Stimulated activated memory B cell treated with anti-CD40 and anti-IgM and Interleukin-4, amounts not matched to agents 10 μg/mL and 1 μg/mL and 100 μg/mL, for 72 hours (primary cell): ENCODE measurements around the gene TUBB2B.

ENCODE experiments used
- ATAC-seq: fragments of 150-1000 bp; cut with Tn5 transposase; 2 replicates; pipeline ENCODE4 v1.10.0; 2021
- H3K27ac Mint-ChIP-seq: one replicate; pipeline ENCODE4 v1.8.0; 2022; ENCODE audit warnings: mild to moderate bottlenecking, mixed read lengths
- H3K27me3 Mint-ChIP-seq: one replicate; pipeline ENCODE4 v1.8.0; 2022; ENCODE audit warnings: mixed read lengths
- H3K36me3 Mint-ChIP-seq: one replicate; pipeline ENCODE4 v1.8.0; 2022; ENCODE audit warnings: mixed read lengths
- H3K4me1 Mint-ChIP-seq: one replicate; pipeline ENCODE4 v1.8.0; 2022; ENCODE audit warnings: mixed read lengths
- H3K4me3 Mint-ChIP-seq: one replicate; pipeline ENCODE4 v1.8.0; 2022; ENCODE audit warnings: mild to moderate bottlenecking, moderate library complexity, mixed read lengths
- H3K9me3 Mint-ChIP-seq: one replicate; pipeline ENCODE4 v1.8.0; 2022; ENCODE audit warnings: mixed read lengths

The TUBB2B gene

GRCh38 chr6:3261921-3262320 lies 34.5 kb upstream of the TUBB2B start:
- Mint-ChIP-seq H3K4me3 (no peak overlapping the region), H3K27ac (peak overlapping the region; percentile 59), H3K27me3 (peaks cover 2% of the 10 kb centered on the region), H3K36me3 (peaks cover 31% of the 10 kb centered on the region), H3K9me3 (no peaks in the 10 kb centered on the region), H3K4me1 (peaks cover 45% of the 10 kb centered on the region)
- no peak for ATAC-seq

- H3K4me3 Mint-ChIP-seq: no peak overlapping the region
- H3K9me3 Mint-ChIP-seq: no peaks in the 10 kb centered on the region
These were observed 34.0 kb upstream of the TUBB2B start for GRCh38 chr6:3261518-3261820.

GRCh38 chr6:3260772-3261517 lies 33.5 kb upstream of the TUBB2B start:
- H3K27ac Mint-ChIP-seq: peak overlapping the region; percentile 59
- ATAC-seq: no peak
- H3K36me3 Mint-ChIP-seq: peaks cover 26% of the 10 kb centered on the region
- H3K4me1 Mint-ChIP-seq: peaks cover 45% of the 10 kb centered on the region
- H3K4me3 Mint-ChIP-seq: peak overlapping the region; percentile 36
- H3K27me3 Mint-ChIP-seq: peaks cover 10% of the 10 kb centered on the region
- no peaks in the 10 kb centered on the region for H3K9me3 Mint-ChIP-seq

More at GRCh38 chr6:3261518-3261820, 34.0 kb upstream of the TUBB2B start:
- peak overlapping the region; percentile 59 for H3K27ac Mint-ChIP-seq
- no peak for ATAC-seq
- H3K4me1 Mint-ChIP-seq: peaks cover 45% of the 10 kb centered on the region
- H3K36me3 Mint-ChIP-seq: peaks cover 31% of the 10 kb centered on the region
- H3K27me3 Mint-ChIP-seq: peaks cover 7% of the 10 kb centered on the region

- Mint-ChIP-seq H3K4me1 (peaks cover 45% of the 10 kb centered on the region), H3K27me3 (peaks cover 10% of the 10 kb centered on the region), H3K9me3 (no peaks in the 10 kb centered on the region)
These were observed 32.8 kb upstream of the TUBB2B start for GRCh38 chr6:3260296-3260695.

GRCh38 chr6:3259491-3259958 lies 32.1 kb upstream of the TUBB2B start:
- H3K4me1 Mint-ChIP-seq: peaks cover 40% of the 10 kb centered on the region
- H3K9me3 Mint-ChIP-seq: no peaks in the 10 kb centered on the region
- ATAC-seq: peak; percentile 54
- peak overlapping the region; percentile 92 for H3K4me3 Mint-ChIP-seq
- peaks cover 10% of the 10 kb centered on the region for H3K27me3 Mint-ChIP-seq
- H3K27ac Mint-ChIP-seq: peak overlapping the region; percentile 80
- peaks cover 18% of the 10 kb centered on the region for H3K36me3 Mint-ChIP-seq

More at GRCh38 chr6:3260296-3260695, 32.8 kb upstream of the TUBB2B start:
- no peak for ATAC-seq
- no peak overlapping the region for H3K27ac Mint-ChIP-seq
- H3K36me3 Mint-ChIP-seq: peaks cover 26% of the 10 kb centered on the region
- peak overlapping the region; percentile 24 for H3K4me3 Mint-ChIP-seq

- Mint-ChIP-seq H3K27me3 (peaks cover 10% of the 10 kb centered on the region), H3K4me3 (peak within 1 kb of the TSS; percentile 92), H3K4me1 (peaks cover 40% of the 10 kb centered on the region), H3K9me3 (peaks cover 5% of the 10 kb centered on the region), H3K36me3 (peaks cover 13% of the 10 kb centered on the region), H3K27ac (peak within 1 kb of the TSS; percentile 80)
- peak; percentile 91 for ATAC-seq
These were observed 31.5 kb upstream of the TUBB2B start, which contains the start of gene PSMG4 for GRCh38 chr6:3258720-3259490. Gene PSMG4, plus strand, starts transcription at chr6:3258947. Its CDS starts 76 bp downstream, at chr6:3259023.

GRCh38 chr6:3258201-3258600 lies 30.7 kb upstream of the TUBB2B start:
- Mint-ChIP-seq H3K27me3 (peaks cover 10% of the 10 kb centered on the region), H3K27ac (no peak overlapping the region), H3K36me3 (peaks cover 7% of the 10 kb centered on the region), H3K4me1 (peaks cover 33% of the 10 kb centered on the region), H3K4me3 (peak overlapping the region; percentile 92), H3K9me3 (peaks cover 5% of the 10 kb centered on the region)
- no peak for ATAC-seq

- no peak overlapping the region for H3K4me3 Mint-ChIP-seq
- peaks cover 5% of the 10 kb centered on the region for H3K9me3 Mint-ChIP-seq
- H3K4me1 Mint-ChIP-seq: peaks cover 7% of the 10 kb centered on the region
- H3K27me3 Mint-ChIP-seq: peaks cover 49% of the 10 kb centered on the region
- no peaks in the 10 kb centered on the region for H3K36me3 Mint-ChIP-seq
- peak; percentile 28 for ATAC-seq
- H3K27ac Mint-ChIP-seq: no peak overlapping the region
These were observed 26.1 kb upstream of the TUBB2B start for GRCh38 chr6:3253597-3253961.

GRCh38 chr6:3252861-3253596 lies 25.6 kb upstream of the TUBB2B start:
- Mint-ChIP-seq H3K27me3 (peaks cover 54% of the 10 kb centered on the region), H3K9me3 (peaks cover 5% of the 10 kb centered on the region), H3K4me1 (peaks cover 7% of the 10 kb centered on the region), H3K4me3 (no peak overlapping the region), H3K27ac (no peak overlapping the region), H3K36me3 (no peaks in the 10 kb centered on the region)
- ATAC-seq: no peak

GRCh38 chr6:3252369-3252768 lies 24.9 kb upstream of the TUBB2B start:
- H3K27ac Mint-ChIP-seq: no peak overlapping the region
- peaks cover 57% of the 10 kb centered on the region for H3K27me3 Mint-ChIP-seq

GRCh38 chr6:3251462-3252314 lies 24.2 kb upstream of the TUBB2B start:
- ATAC-seq: peak; percentile 75
- Mint-ChIP-seq H3K36me3 (no peaks in the 10 kb centered on the region), H3K27me3 (peaks cover 54% of the 10 kb centered on the region), H3K4me3 (peak overlapping the region; percentile 17), H3K9me3 (peaks cover 5% of the 10 kb centered on the region), H3K4me1 (peaks cover 7% of the 10 kb centered on the region), H3K27ac (no peak overlapping the region)

More at GRCh38 chr6:3252369-3252768, 24.9 kb upstream of the TUBB2B start:
- peaks cover 7% of the 10 kb centered on the region for H3K4me1 Mint-ChIP-seq
- H3K36me3 Mint-ChIP-seq: no peaks in the 10 kb centered on the region
- peaks cover 5% of the 10 kb centered on the region for H3K9me3 Mint-ChIP-seq
- ATAC-seq: no peak
- H3K4me3 Mint-ChIP-seq: no peak overlapping the region

- Mint-ChIP-seq H3K4me1 (peaks cover 7% of the 10 kb centered on the region), H3K27ac (no peak overlapping the region), H3K36me3 (no peaks in the 10 kb centered on the region), H3K27me3 (peaks cover 57% of the 10 kb centered on the region), H3K9me3 (peaks cover 5% of the 10 kb centered on the region), H3K4me3 (no peak overlapping the region)
- no peak for ATAC-seq
These were observed 22.8 kb upstream of the TUBB2B start for GRCh38 chr6:3250231-3250675.

GRCh38 chr6:3249821-3250220 lies 22.4 kb upstream of the TUBB2B start:
- Mint-ChIP-seq H3K27me3 (peaks cover 57% of the 10 kb centered on the region), H3K4me3 (no peak overlapping the region), H3K4me1 (peaks cover 7% of the 10 kb centered on the region), H3K27ac (no peak overlapping the region), H3K9me3 (peaks cover 5% of the 10 kb centered on the region), H3K36me3 (no peaks in the 10 kb centered on the region)
- no peak for ATAC-seq
